Kidney capillary endothelial cell (primary cell): ENCODE data around the gene BRIX1.
"Not testable (repeated sequence)": the region's sequence is repeated elsewhere in the genome, so short reads cannot be mapped to it uniquely, and the experiment has no call there.

Experiments used
- DNase-seq: peaks from one replicate; pipeline ENCODE4 v3.0.0-alpha.2; 2018; ENCODE audit warnings: low spot score

The BRIX1 gene

GRCh38 chr5:34968258-34968657, 52.7 kb downstream of the BRIX1 start:
- no peak for DNase-seq

GRCh38 chr5:34970552-34970951, 55.0 kb downstream of the BRIX1 start:
- no peak for DNase-seq

GRCh38 chr5:34971655-34972054, 56.1 kb downstream of the BRIX1 start:
- DNase-seq = not testable (repeated sequence)
